ENCODE data around the gene PPP1R2B. TPM values are rescaled to one million over a fixed set of nuclear protein-coding genes. Genes with fewer than 3 reads are reported as not detected.

Gene PPP1R2B
- total RNA-seq (2013), result 0.10 TPM
- under 1 TPM in 1 of 3 donors, not detected in 2; 0.08 TPM for polyA plus RNA-seq
- not detected in 2 replicates for polyA minus RNA-seq
- total RNA-seq, result 0.25 to 0.90 (median 0.46) reads per million in 11 experiments

- Histone ChIP-seq H3K4me2 (replicated peaks; ENCODE audit: extremely low read depth, low read length, poor library complexity, severe bottlenecking) (no peak within 1 kb of the TSS), H3K27me3 (ENCODE audit: control insufficient read depth in 2 of 2, insufficient read depth in 2 of 2, low read length in 2 of 2) (peaks cover 2 to 4% of the 10 kb centered on the region in 2 donors), H2AFZ (ENCODE audit: insufficient read depth, low read depth, low read length, poor library complexity, severe bottlenecking) (no peak within 1 kb of the TSS), H3K9ac (ENCODE audit: insufficient read depth, low read length, poor library complexity, severe bottlenecking) (no peak within 1 kb of the TSS), H3K4me3 (replicated peaks in 1 of 3; ENCODE audit: low read depth in 2 of 3, low read length in 3 of 3) (no peak within 1 kb of the TSS), H3K4me1 (ENCODE audit: control insufficient read depth in 1 of 2, insufficient read depth in 2 of 2, low read length in 2 of 2) (no peaks in the 10 kb centered on the region), H3K79me2 (ENCODE audit: insufficient read depth, low read length) (no peaks in the 10 kb centered on the region), H3K27ac (ENCODE audit: low read depth in 1 of 2, low read length in 2 of 2) (no peak within 1 kb of the TSS), H3K36me3 (replicated peaks in 1 of 2; ENCODE audit: control insufficient read depth in 1 of 2, insufficient read depth in 2 of 2, low read length in 2 of 2) (no peaks in the 10 kb centered on the region), H4K20me1 (ENCODE audit: insufficient read depth, low read length) (no peaks in the 10 kb centered on the region), H3K9me3 (replicated peaks in 1 of 2; ENCODE audit: control insufficient read depth in 1 of 2, insufficient read depth in 1 of 2, low read length in 2 of 2) (peaks cover 3 to 6% of the 10 kb centered on the region in 2 donors)
- Mint-ChIP-seq H3K27ac (no peak within 1 kb of the TSS), H3K4me3 (peak within 1 kb of the TSS in 1 of 2 donors; percentile 13), H3K27me3 (ENCODE audit: low read depth in 3 of 3) (peaks cover 8 to 16% (median 11%) of the 10 kb centered on the region in 3 donors), H3K9me3 (peaks cover 13 to 20% (median 17%) of the 10 kb centered on the region in 7 donors), H3K36me3 (no peaks in the 10 kb centered on the region), H3K4me1 (no peaks in the 10 kb centered on the region)
- WGBS (ENCODE audit: insufficient coverage), result 46% methylated on average over 31 of the region's 48 CpGs
- no peak for DNase-seq
- TF ChIP-seq, protein P1, sequence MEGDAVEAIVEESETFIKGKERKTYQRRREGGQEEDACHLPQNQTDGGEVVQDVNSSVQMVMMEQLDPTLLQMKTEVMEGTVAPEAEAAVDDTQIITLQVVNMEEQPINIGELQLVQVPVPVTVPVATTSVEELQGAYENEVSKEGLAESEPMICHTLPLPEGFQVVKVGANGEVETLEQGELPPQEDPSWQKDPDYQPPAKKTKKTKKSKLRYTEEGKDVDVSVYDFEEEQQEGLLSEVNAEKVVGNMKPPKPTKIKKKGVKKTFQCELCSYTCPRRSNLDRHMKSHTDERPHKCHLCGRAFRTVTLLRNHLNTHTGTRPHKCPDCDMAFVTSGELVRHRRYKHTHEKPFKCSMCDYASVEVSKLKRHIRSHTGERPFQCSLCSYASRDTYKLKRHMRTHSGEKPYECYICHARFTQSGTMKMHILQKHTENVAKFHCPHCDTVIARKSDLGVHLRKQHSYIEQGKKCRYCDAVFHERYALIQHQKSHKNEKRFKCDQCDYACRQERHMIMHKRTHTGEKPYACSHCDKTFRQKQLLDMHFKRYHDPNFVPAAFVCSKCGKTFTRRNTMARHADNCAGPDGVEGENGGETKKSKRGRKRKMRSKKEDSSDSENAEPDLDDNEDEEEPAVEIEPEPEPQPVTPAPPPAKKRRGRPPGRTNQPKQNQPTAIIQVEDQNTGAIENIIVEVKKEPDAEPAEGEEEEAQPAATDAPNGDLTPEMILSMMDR (IDR thresholded peaks at IDR 0.05), result no peak
- intact Hi-C loops (cut with micrococcal nuclease), result no loop called here
Observed at GRCh38 chr5:156850206-156850751, at the start of gene PPP1R2B. Gene PPP1R2B, plus strand, starts transcription at chr5:156850295. Its CDS starts 268 bp downstream, at chr5:156850563.

DNA sequence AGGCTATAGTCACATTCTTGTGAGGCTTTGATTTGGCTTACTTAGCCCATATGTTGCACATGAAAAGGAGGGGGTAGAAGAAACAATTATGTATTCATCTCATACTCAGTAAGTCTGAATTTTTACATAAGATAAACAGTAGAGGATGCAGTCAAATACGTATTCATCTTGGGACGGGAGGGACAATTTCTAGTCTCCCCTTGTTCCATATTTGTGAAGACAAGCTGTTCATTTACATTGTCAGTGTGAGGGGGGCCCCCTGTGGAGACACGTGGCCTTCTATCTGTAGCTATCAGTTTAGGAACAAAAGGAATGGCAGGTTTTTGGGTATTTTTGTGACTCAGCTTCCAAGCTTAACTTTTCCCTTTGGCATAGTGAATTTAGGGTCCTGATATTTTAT lies 49.2 kb upstream of the PPP1R2B start:
- H3K4me1 ChIP-seq (ENCODE audit: control insufficient read depth in 1 of 2, insufficient read depth in 2 of 2, low read length in 2 of 2), result no peaks in the 10 kb centered on the region
- DNase-seq, result no peak
- no peak overlapping the region for H3K4me3 ChIP-seq (replicated peaks in 1 of 3; ENCODE audit: low read depth in 2 of 3, low read length in 3 of 3)
- Mint-ChIP-seq H3K27me3 (ENCODE audit: low read depth in 3 of 3) (peaks cover 1 to 3% (median 2%) of the 10 kb centered on the region in 3 donors), H3K27ac (no peak overlapping the region), H3K9me3 (peaks cover 0 to 10% (median 0%) of the 10 kb centered on the region in 7 donors), H3K4me1 (no peaks in the 10 kb centered on the region), H3K36me3 (no peaks in the 10 kb centered on the region), H3K4me3 (no peak overlapping the region)
- no peaks in the 10 kb centered on the region for H4K20me1 ChIP-seq (ENCODE audit: insufficient read depth, low read length)
- no peak overlapping the region for H2AFZ ChIP-seq (ENCODE audit: insufficient read depth, low read depth, low read length, poor library complexity, severe bottlenecking)
- no peaks in the 10 kb centered on the region for H3K9me3 ChIP-seq (replicated peaks in 1 of 2; ENCODE audit: control insufficient read depth in 1 of 2, insufficient read depth in 1 of 2, low read length in 2 of 2)
- H3K27me3 ChIP-seq (ENCODE audit: control insufficient read depth in 2 of 2, insufficient read depth in 2 of 2, low read length in 2 of 2), result no peaks in the 10 kb centered on the region
- no peaks in the 10 kb centered on the region for H3K79me2 ChIP-seq (ENCODE audit: insufficient read depth, low read length)
- no CpG with 5 or more reads among the region's 3 CpGs for WGBS (ENCODE audit: insufficient coverage)
- TF ChIP-seq, protein P1 (IDR thresholded peaks at IDR 0.05), result no peak
- no peak overlapping the region for H3K27ac ChIP-seq (ENCODE audit: low read depth in 1 of 2, low read length in 2 of 2)
- no peaks in the 10 kb centered on the region for H3K36me3 ChIP-seq (replicated peaks in 1 of 2; ENCODE audit: control insufficient read depth in 1 of 2, insufficient read depth in 2 of 2, low read length in 2 of 2)
- H3K4me2 ChIP-seq (replicated peaks; ENCODE audit: extremely low read depth, low read length, poor library complexity, severe bottlenecking), result no peak overlapping the region
- intact Hi-C loops (cut with micrococcal nuclease), result no loop called here
- H3K9ac ChIP-seq (ENCODE audit: insufficient read depth, low read length, poor library complexity, severe bottlenecking), result no peak overlapping the region

Data from CD14-positive monocyte (primary cell).